IPS DF 4.7 (cell line): Measurements from ENCODE around the gene DRC7.

Experiments
- DNase-seq: peaks from one replicate; pipeline ENCODE4 v3.0.0-alpha.2; 2013; ENCODE audit warnings: low spot score; ENCODE audit errors: extremely low read depth

The DRC7 gene

GRCh38 chr16:57749101-57749692, 54.6 kb downstream of the DRC7 start:
- no peak for DNase-seq

- DNase-seq = no peak
These were observed 55.3 kb downstream of the DRC7 start for GRCh38 chr16:57749856-57750452.

- no peak for DNase-seq
These were observed 56.4 kb downstream of the DRC7 start for GRCh38 chr16:57750796-57751538.

GRCh38 chr16:57751539-57752202, 57.1 kb downstream of the DRC7 start:
- DNase-seq = no peak

GRCh38 chr16:57752203-57752580, 57.6 kb downstream of the DRC7 start:
- DNase-seq = no peak

- no peak for DNase-seq
These were observed 58.2 kb downstream of the DRC7 start for GRCh38 chr16:57752581-57753447.

GRCh38 chr16:57753448-57754353, 59.1 kb downstream of the DRC7 start:
- no peak for DNase-seq

GRCh38 chr16:57754354-57755060, 59.9 kb downstream of the DRC7 start:
- no peak for DNase-seq

GRCh38 chr16:57755061-57755684, 60.6 kb downstream of the DRC7 start:
- DNase-seq = no peak

GRCh38 chr16:57755726-57756423, 61.3 kb downstream of the DRC7 start:
- no peak for DNase-seq

GRCh38 chr16:57756424-57757325, 62.1 kb downstream of the DRC7 start:
- DNase-seq = no peak

- DNase-seq = no peak
These were observed 62.8 kb downstream of the DRC7 start for GRCh38 chr16:57757326-57757786.

GRCh38 chr16:57757883-57758282, 63.3 kb downstream of the DRC7 start:
- DNase-seq = no peak

GRCh38 chr16:57758331-57759117, 63.9 kb downstream of the DRC7 start:
- DNase-seq = no peak

GRCh38 chr16:57759131-57759530, 64.5 kb downstream of the DRC7 start:
- DNase-seq = no peak

- DNase-seq = no peak
These were observed 65.1 kb downstream of the DRC7 start for GRCh38 chr16:57759541-57760356.
